GM19397 (cell line): ENCODE results near the gene ZFP36L1.

Experiments used
- ATAC-seq: cut with Tn5 transposase; IDR thresholded peaks from one replicate; pipeline ENCODE4 v1.9.1; 2021; ENCODE audit warnings: mild to moderate bottlenecking, moderate library complexity; ENCODE audit not compliant: unreplicated experiment

Gene ZFP36L1

DNA sequence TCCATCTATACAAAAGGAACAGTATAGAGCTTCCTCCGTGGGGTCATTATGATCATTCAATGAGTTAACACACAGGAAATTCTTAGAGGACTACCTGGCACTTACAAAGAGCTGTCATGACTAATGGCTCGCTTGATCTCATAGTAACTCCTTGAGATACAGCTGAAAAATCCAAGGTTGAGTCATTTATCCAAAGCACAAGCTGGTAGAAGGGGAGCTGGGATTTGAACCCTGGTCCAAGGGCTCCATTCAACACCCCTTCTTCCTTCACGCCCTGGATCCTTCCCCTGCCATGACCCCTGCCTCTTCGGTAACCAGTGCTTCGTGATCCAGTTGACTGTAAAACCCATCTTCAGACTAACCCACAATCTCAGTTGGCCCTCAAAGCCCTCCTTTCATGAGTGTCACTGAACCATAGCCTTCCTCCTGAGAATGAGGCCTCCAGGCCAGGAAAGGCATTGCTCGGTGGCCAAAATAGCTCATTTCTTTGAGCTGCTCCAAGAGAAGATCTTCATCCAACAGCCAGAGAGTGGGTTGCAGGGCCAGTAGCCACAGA is 7.8 kb downstream of the ZFP36L1 start:
- ATAC-seq: no peak

DNA sequence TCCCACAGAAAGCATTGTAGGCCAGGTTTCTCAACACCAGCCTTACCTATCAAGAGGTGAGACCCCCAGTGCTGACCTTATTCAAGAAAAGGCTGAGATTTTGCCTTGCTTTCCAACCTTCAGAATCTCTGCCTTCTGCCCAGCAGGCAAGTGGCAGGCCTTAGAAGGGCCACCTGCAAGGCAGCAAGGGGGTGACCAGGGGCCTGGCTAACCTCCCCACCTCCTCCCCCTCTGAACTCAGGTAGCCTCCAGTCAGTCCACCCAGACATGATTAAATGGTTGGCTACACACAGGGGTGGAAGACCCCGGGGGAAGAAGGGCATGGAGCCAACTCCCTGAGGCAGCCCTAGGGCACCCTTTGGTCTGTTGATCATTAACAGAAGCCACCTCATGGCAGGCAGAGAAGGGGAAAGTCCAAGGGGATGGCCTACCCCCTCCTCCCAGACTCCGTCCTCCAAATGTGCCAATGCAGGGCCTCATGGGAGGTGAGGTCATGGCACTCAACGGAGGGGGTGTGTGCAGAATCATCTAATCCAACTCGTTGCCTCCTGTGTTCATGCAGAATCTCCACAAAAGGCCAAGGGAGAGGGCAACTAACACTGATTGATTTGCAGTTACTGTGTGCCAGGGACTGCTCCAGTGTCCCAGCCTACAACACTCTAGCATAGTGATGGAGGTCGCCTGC is 8.5 kb downstream of the ZFP36L1 start:
- ATAC-seq: no peak

DNA sequence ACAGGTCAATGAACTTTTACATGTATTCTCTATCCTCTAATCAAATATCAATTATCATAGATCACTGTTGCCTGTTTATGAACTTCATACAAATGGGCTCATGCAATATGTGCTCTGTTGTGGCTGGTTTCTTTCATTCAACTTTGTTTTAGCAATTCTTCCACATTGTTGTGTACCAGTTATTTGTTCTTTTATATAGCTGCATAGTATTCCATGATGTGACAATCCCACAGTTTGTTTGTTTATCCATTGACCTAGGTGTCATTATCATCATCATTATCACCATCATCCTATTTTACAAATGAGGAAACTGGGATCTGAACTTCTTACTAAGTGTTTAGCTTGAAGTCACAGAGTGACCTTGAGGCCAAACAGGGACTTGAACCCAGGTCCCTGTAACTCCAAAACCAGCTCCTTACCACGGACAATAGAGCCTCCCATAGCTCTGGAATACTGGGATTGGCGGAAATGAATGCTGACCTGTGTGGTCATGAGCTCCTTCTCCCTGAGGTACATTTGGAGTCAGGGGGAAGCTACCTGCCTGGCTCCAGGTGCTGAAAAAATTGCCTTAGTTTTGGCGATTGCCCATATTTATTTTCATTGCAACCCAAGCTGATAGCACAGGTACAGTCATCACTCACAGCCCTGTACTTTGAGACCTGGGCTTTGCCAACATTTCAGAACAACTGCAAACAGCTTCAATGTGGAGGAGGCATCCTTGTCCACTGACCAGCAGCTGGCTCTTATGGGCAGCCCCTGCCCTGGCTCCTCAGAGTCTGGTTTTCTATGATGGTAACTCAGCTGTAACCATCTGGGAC is 9.2 kb downstream of the ZFP36L1 start:
- ATAC-seq: no peak

DNA sequence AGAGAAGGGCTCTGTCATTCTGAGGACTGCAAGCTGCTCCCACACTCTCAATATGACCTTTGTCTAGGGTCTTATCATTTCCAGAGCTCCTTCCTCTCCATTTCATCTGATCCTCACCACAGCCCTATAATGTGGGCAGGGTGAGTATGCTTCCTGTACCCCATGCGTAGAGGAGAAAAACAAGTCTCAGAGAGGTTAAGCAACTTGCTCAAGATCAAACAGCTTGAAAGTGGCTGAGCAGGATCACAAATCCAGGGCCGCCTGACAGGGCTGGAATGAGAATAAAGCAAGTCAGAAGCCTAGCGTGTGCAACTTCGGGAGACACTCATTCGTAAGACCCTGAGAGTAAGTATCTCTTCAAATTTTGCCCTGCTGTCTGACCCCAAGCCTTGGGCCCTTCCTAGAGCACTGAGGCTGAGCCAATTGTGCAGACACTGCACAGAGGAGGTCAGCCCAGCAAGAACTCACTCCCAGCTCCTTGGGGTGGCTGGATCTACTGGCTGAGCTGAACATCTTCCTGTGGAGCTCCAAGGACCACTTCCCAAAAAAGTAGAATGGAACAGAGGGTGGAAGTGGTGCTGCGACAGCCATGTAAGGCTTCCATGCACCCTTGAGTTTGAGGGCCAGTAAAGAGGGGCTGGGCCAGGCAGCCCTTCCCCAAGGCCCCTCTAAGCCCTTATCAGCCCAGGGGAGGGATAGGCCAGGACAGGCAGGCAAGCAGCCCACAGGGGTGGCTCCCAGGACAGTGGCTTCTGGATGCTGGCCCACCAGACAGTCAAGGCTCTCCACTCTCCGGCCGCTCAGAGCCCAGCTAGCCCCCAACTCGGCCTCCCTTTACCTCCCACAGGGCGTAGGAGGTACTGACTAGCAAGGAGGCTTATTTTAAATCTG is 10.5 kb downstream of the ZFP36L1 start:
- no peak for ATAC-seq

DNA sequence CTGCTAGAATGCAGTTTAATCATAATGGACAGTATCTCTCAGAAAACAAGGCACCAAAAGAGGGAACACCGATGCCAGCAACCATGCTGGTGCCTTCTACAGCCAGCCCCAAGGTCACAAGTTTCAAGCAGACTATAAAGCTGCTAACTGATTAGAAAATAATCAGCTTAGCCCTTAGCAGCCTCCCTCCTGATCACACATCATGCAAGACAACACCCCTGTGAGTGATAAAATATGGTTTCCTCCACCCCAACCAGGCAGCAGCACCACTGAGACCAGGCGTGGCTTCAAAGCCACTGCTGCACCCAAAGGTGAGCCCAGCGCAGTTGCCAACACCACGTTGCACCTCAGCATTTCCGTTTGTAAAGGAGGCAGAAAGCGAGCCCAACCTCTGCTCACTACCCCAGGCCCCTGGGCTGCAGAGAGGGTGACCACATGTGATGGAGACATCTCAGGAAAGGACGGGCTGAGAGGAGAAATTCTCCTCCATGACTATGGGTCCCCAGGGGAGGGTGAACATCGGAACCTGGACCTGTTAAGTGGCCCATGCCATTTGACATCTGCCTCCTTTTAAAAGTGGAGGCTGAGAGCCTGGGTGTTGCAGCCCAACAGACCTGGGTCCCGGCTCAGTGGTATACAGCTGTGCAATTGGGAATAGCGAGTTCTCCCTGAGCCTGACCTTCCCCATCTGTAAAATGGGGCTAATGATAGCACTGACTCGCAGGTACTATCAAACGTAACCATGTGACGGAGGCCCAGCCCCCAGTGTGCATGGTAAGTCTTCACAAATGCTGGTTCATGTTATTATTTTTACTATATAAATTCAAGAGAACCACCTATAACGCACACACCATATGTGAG is 11.5 kb downstream of the ZFP36L1 start:
- no peak for ATAC-seq

DNA sequence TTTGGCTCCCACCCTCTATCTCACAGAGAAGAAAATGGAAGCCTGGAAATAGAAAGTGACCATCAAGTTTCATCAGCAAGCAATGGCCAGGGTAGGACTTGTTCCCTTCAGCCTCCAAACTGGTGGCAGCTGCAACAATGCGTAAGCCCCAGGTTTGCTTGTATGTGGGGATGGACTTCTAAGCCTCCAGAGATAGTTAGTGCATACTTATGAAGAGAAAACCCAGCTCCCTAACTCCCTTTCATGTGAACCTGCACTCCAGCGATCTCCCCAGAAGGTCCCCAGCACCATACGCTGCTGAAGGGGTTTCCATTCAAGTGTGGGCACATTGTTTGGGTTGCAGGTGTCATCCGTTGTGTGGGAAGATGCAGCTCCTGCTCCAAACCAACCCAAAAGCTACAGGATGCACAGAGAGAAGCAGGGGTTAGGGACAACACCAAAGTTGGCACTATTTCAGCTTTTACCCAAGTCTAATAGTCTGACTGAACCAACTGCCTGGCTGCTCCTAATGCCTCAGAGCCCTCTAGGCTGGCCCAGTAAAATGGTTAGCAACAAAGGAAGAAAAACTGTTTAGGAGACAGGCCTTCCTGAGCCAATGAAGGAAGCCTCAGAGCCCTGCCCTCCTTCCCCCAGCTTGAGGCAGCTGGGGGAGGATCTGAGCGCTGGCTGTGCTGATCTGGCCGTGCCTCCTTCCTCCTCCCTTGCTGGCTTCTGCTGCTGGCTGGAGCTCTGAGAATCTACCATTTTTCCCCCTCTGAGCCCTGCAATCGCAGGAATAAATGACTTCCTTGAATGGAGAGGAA is 12.3 kb downstream of the ZFP36L1 start:
- no peak for ATAC-seq

DNA sequence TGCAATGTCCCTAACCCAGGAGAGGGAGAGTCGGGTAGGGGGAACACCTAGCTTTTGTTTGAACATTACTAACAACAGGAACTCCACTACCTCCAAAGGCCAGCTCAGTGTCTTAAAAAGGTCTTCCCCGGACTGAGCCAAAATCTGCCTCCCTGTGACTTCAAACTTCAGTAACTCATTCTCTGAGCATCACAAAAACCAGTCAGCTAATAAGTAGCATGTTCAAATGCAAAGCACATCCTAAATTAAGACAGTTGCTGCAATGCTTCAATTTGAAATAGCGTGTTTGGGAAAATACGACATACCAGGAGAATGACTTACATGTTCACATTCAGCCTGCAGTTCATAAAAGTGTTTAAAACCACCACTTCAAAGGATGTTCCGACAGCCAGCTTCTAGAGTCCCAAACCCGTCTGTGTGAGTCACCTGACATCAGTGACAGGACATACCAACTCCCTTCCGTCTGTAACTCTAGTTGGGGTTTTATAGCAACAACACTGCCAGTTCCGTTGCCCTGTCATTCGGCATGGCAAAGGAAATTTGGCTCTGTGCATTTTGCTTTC is 13.0 kb downstream of the ZFP36L1 start:
- no peak for ATAC-seq

DNA sequence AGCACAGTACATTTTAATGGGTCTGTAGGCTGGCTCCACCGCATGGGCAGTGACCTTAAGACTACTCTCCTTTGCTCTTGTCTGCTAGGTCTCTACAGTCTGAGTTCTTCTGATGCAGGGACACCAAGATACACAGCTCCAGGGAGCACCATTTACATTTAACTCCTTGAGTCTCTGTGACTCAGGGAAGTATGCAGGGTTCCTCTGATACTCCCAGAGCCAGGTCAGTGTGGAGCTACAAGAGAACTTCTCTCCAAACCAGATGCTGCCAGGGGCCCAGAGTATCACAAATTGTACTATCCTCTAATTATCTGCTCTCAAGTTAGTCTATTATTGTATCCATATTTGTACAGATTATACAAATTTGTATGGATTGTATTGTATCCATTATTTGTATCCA is 15.2 kb downstream of the ZFP36L1 start:
- ATAC-seq: no peak

DNA sequence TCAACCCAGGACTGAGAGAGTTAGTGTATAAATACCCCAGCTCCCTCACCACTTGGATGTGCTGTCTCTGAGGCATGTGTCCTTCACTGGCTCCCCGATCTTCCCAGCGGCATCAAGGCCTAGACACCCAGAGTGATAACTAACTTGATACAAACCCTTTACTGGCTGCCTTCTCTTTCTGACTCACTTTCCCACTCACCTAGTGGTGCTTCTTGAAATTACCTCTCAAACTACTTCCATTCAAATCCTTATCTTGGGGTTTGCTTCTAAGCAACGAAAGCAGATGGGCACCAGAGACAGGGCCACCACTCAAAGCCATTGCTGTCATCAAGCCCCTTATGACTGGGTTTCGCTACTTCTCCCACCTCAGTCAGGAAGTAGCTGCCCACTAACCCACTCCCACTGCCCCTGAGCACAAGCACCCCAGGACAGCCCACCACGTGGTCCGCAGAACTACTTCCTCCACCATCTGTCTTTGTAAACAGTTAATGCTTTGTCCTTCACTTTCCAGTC is 17.2 kb downstream of the ZFP36L1 start:
- ATAC-seq: no peak

DNA sequence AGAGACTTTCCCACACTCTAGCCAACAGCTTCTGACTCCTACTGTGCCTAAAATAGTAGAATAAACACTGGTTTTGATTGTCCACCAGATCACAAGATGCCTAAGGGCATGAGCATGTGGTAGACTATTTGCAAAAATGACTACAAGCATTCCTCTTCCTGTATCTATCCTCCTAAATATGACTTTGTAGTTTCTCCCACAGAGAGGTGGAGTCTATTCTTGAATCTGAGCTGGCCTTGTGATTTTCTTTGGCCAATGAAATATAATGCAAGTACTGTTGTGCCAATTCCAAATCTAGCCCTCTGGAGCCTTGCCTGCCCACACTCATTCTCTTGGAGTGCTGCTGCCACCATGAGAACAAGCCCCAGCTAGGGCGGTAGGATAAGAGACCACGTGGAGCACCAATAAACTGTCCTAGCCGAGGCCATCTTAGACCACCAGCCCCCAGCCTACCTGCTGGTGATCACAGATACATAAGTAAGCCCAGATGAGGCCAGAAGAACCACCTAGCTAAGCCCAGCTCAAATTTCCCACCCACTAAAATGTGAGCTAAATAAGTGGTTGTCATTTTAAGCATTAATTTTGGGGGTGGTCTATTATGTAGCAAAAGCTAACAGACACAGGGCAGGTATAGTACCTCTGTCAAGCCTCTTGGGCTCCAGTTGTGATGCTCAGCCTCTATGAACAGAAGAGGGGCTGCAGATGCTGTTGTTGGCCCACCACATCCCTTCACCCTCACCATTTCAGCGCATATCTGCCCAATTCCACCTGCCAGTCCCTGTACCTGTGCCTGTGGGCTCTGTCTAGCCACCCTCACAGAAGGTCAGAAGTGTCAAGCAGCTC is 17.9 kb downstream of the ZFP36L1 start:
- no peak for ATAC-seq

DNA sequence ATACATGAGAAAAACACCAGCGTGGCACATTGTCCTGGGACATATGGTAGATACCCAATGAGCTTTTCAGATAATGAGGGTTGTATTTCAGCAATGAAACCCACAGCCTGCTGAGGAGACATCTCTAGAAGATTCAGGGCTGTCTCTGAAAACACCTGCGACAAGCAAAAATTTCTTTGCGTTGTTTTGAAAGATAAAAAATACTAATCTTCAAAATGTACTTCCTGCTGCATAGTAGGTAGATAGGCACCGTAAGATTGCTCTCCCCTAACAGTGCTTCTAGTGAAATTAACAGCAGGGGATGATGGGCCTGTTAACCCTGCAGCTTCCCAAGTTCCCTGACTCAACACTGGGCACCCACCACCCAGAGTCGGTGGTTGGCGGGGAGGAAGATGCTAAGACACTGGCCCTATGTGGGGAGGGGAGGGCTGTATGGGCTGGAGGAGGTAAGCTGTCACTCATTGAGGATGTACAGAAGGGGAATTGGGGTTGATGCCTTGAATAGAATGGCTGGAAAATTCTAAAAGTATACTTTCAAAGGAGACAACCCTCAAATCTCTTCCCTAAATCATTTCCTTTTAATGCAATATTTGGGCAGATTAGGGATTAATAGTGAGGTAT is 20.0 kb downstream of the ZFP36L1 start:
- ATAC-seq: no peak

DNA sequence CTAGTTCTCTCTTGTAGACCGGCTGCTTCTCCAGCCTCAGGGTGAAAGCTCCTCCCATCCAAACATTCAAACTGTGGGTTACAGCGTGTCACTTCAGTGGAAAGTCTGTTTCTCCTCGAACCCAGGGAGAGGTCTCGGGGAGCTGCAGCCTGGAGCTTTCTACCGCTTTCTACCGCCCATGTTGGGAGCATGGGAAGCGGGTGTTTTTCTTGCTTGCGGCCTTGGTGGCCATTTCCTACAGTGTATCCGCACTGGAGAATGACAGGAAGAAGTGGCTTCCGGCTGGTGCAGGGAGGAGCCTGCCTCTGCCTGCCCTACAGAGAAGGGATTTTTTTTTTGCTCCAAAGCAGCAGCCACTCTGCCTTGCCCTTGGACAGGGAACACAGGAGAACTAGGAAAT is 21.2 kb downstream of the ZFP36L1 start:
- no peak for ATAC-seq

DNA sequence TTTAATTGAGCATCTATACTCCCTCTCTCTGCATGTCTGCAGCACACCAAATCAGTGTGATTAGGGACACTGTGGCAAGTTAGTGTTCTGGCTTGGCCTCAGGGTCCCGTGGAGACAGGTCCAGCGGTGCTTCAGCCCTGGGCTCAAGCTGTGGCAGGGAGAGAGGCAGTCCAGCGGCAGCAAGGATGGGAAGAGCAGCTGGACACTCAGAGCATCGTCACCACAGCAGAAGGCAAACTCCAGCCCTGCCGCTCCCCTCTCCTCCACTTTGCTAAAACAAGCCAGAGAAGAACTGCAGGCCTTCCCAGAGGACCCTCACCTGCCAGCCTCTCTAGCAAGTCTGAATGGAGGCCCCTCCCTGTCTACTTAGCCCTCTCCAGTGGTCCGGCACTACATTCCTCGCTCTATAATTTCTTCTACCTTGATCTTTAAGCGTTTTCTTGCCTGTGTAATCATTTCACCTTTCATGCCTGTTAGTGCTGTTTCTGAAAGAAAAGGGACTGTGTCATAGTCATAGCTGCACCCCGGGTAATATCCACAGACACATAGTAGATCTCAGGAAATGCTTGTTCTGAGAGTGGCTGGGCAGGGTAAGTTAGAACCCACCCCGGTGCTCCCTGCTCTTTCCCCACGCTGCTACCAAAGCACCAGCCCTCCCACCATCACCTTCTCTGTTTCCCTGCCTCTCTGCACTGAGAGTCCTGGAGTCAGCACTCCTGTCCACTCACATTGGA is 22.1 kb downstream of the ZFP36L1 start:
- no peak for ATAC-seq

DNA sequence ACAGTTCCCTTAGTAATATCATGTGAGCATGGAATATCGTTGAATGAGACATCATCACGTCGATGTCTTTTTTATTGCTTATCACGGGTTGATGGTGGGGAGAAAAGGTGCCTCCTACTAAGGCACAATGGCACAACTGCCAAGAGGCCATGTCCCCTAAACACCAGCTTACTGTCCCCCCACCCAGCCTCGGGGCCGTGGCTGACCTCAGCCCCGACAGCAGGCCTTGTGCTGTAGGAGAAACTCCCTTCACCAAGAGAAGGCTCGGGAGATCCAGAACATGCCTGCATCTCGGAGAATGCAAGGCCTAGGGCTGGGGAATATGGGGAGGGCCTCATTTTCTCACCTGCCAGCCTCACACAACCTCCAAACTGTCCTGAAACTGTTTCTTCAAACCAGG is 22.8 kb downstream of the ZFP36L1 start:
- ATAC-seq: no peak

DNA sequence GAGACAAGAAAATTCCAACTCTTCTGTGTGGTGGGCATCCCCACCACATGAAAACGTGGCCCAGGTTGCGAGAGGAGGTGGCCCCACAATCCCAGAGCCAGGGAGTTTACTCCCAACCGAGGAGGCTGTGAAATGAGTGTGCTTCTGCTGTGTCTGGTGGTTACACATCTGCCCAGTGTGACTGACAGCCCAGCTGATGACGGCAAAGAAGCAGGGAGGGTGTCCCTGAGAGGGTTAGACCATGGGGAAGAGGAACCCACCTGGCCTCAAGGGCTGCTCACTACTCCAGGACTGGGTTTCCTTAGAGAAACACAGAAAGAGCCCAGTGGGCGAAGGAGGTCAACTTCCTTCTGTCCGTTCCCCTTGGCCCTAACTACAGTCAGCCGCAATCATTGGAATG is 24.6 kb downstream of the ZFP36L1 start:
- no peak for ATAC-seq

DNA sequence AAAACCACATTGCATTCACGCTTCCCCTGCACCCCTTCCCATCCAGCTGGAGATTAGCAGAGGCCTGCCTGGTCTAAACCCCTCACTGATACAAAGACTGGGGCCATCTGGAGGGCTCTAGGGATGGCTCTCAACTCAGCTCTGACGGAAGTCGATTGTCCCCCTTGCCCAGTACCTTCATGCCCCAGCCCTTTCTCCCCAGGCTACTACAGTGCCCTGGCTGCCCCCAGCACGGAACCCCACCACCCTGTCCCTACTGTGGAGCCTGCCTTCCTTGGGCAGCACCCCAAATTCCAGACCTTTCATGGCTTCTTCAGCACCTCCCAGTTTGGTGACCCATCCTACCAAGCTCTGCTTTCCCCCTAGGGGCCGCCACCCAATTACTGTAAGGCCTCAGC is 25.6 kb downstream of the ZFP36L1 start:
- no peak for ATAC-seq
